ENCODE measurements around the gene C4BPA.

- TF ChIP-seq FOXM1 (IDR thresholded peaks at IDR 0.05; ENCODE audit: borderline replicate concordance) (no peak), CTBP1 (IDR thresholded peaks at IDR 0.05; ENCODE audit: borderline replicate concordance) (no peak), ARNT (IDR thresholded peaks at IDR 0.05) (no peak), NFRKB (IDR thresholded peaks at IDR 0.05) (no peak), HDGF (IDR thresholded peaks at IDR 0.05; ENCODE audit: borderline replicate concordance) (no peak), ZNF384 (IDR thresholded peaks at IDR 0.05) (no peak), TARDBP (IDR thresholded peaks at IDR 0.05) (no peak), LEF1 (IDR thresholded peaks at IDR 0.05; ENCODE audit: borderline replicate concordance) (no peak), FOXK2 (IDR thresholded peaks at IDR 0.05) (no peak)
Measured at GRCh38 chr1:207173396-207173795, 69.4 kb downstream of the C4BPA start.
